GM21529 (cell line): Measurements from ENCODE around the gene EML6.

Experiments
- ATAC-seq: cut with Tn5 transposase; IDR thresholded peaks from one replicate; pipeline ENCODE4 v1.9.1; 2021; ENCODE audit not compliant: unreplicated experiment

EML6 gene

GRCh38 chr2:54789878-54790277, 66.4 kb downstream of the EML6 start:
- ATAC-seq = no peak

- no peak for ATAC-seq
Measured at GRCh38 chr2:54791831-54792230, 68.4 kb downstream of the EML6 start.

GRCh38 chr2:54797307-54797706, 73.8 kb downstream of the EML6 start:
- ATAC-seq = no peak

GRCh38 chr2:54801352-54801751, 77.9 kb downstream of the EML6 start:
- ATAC-seq = no peak

GRCh38 chr2:54803783-54804751, 80.6 kb downstream of the EML6 start:
- ATAC-seq = no peak

- ATAC-seq = no peak
Measured at GRCh38 chr2:54805255-54805654, 81.8 kb downstream of the EML6 start.

GRCh38 chr2:54806975-54807374, 83.5 kb downstream of the EML6 start:
- no peak for ATAC-seq

GRCh38 chr2:54808661-54809060, 85.2 kb downstream of the EML6 start:
- no peak for ATAC-seq

- no peak for ATAC-seq
Measured at GRCh38 chr2:54809819-54810218, 86.4 kb downstream of the EML6 start.

- ATAC-seq = no peak
Measured at GRCh38 chr2:54810246-54810645, 86.8 kb downstream of the EML6 start.

- ATAC-seq = no peak
Measured at GRCh38 chr2:54813584-54813983, 90.1 kb downstream of the EML6 start.

- ATAC-seq = no peak
Measured at GRCh38 chr2:54814389-54815147, 91.1 kb downstream of the EML6 start.

GRCh38 chr2:54815148-54815539, 91.7 kb downstream of the EML6 start:
- no peak for ATAC-seq

GRCh38 chr2:54818226-54818625, 94.8 kb downstream of the EML6 start:
- ATAC-seq = no peak

- ATAC-seq = no peak
Measured at GRCh38 chr2:54820558-54820957, 97.1 kb downstream of the EML6 start.

GRCh38 chr2:54824567-54824966, 101.1 kb downstream of the EML6 start:
- no peak for ATAC-seq

- no peak for ATAC-seq
Measured at GRCh38 chr2:54830546-54830945, 107.1 kb downstream of the EML6 start.

GRCh38 chr2:54831480-54831879, 108.0 kb downstream of the EML6 start:
- ATAC-seq = no peak

GRCh38 chr2:54834721-54835120, 111.3 kb downstream of the EML6 start:
- no peak for ATAC-seq

- no peak for ATAC-seq
Measured at GRCh38 chr2:54836477-54836876, 113.0 kb downstream of the EML6 start.

- peak; percentile 93 for ATAC-seq
Measured at GRCh38 chr2:54838585-54839035, 115.1 kb downstream of the EML6 start.
